ENCODE data around the gene NDUFAF7. TPM values are rescaled to one million over a fixed set of nuclear protein-coding genes. Genes with fewer than 3 reads are reported as not detected.

The NDUFAF7 gene
- total and polyA plus RNA-seq, 2 of the 13 experiments (the other 11 are each of a cell fraction or from before 2014, with no cell fraction given), result 27.0 to 40.8 TPM

GRCh38 chr2:37196320-37197195, 34.9 kb upstream of the NDUFAF7 start, which contains the start of gene CEBPZOS (continued):
- no peak for TF ChIP-seq CENPBD1 (CRISPR knock-in tag; IDR thresholded peaks at IDR 0.05; ENCODE audit: borderline replicate concordance, low read depth)
- 0 out of 2 replicates have a peak, but pooled peaks have one; percentile 56 for TF ChIP-seq ZNF232 (CRISPR knock-in tag; IDR thresholded peaks at IDR 0.05; ENCODE audit: borderline replicate concordance)
- peak; percentile 97 for TF ChIP-seq ZNF605 (CRISPR knock-in tag; IDR thresholded peaks at IDR 0.05)
- TF ChIP-seq ELF1 (CRISPR knock-in tag; IDR thresholded peaks at IDR 0.05), result peak; percentile 38; the same call in 1 of the 2 replicates
- no peak for TF ChIP-seq TEF (CRISPR knock-in tag; IDR thresholded peaks at IDR 0.05)
- TF ChIP-seq HNRNPL (IDR thresholded peaks at IDR 0.05; ENCODE audit: low read depth, low read length), result no peak
- TF ChIP-seq MXD4 (CRISPR knock-in tag; IDR thresholded peaks at IDR 0.05), result no peak; the same call in 1 of the 2 replicates
- no peak for TF ChIP-seq NFE2L1 (CRISPR knock-in tag; IDR thresholded peaks at IDR 0.05; ENCODE audit: borderline replicate concordance)
- no peak; the same call in 1 of the 2 replicates for TF ChIP-seq KIAA2018 (CRISPR knock-in tag; IDR thresholded peaks at IDR 0.05; ENCODE audit: borderline replicate concordance)
- no peak for TF ChIP-seq HOXA9 (CRISPR knock-in tag; IDR thresholded peaks at IDR 0.05; ENCODE audit: borderline replicate concordance)
- TF ChIP-seq ZBTB33 (CRISPR knock-in tag; IDR thresholded peaks at IDR 0.05), result no peak
- TF ChIP-seq PATZ1 (CRISPR knock-in tag; IDR thresholded peaks at IDR 0.05), result no peak; the same call in 1 of the 2 replicates
- peak; percentile 54 for TF ChIP-seq TBL1XR1 (IDR thresholded peaks at IDR 0.05; ENCODE audit: borderline replicate concordance, low read length, partially characterized antibody)
- peak; percentile 58; the same call in 1 of the 2 replicates for TF ChIP-seq ELF3 (CRISPR knock-in tag; IDR thresholded peaks at IDR 0.05)
